Measurements from ENCODE around the gene SMG9. TPM values are rescaled to one million over a fixed set of nuclear protein-coding genes. Genes with fewer than 3 reads are reported as not detected.

Gene SMG9
- total and polyA plus RNA-seq, 2 donors from 2014 or later: 25.1 to 34.6 TPM

DNA sequence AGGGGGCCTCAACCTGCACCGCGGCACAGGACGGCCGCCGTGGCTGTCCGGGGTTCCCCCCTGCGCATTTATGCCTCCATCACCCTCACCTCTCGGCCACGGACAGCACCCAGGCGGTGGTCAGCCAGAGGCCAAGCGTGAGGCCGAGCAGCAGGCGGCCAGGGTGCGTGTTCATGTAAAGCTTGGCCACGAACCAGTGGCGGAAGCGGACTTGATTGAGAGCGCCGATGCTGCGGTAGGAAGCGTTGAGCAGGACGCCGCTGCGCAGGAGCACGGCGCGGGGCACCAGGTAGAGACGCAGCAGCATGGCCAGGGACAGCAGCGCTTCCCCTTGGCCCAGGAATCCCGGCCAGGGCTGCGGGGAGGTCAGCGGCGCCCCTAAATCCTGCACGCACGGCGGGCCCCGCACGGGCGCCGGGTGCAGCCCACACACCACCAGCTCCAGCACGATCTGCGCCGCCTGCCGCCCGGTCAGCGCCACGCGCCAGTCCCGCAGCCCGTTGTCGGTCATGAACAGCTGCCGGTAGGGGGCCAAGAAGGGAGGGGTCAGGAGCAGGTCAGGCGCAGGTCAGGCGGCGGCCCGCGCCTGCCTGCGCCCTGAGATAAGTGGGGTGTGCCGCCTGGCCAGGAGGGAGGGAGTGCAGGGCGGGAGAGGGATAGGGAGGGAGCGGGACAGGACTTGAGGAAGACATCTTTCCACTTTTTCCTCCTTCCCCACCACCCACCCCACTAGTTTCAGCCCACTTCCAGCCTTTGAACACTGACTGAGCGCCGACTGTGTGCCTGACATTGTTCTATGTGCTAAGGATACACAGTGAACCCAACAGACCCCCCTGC, 19.6 kb upstream of the SMG9 start:
- Histone ChIP-seq H3K4me3 (ENCODE audit: low read length in 3 of 3) (no peak overlapping the region), H3K9me3 (ENCODE audit: control insufficient read depth in 2 of 3, insufficient read depth in 1 of 3, low read length in 3 of 3) (no peaks in the 10 kb centered on the region), H3K27ac (ENCODE audit: low read depth in 2 of 2, low read length in 2 of 2) (no peak overlapping the region), H3K36me3 (ENCODE audit: control insufficient read depth in 2 of 3, insufficient read depth in 3 of 3, low read length in 3 of 3) (no peaks in the 10 kb centered on the region), H3K4me1 (ENCODE audit: control insufficient read depth in 2 of 3, insufficient read depth in 2 of 3, low read depth in 1 of 3, low read length in 3 of 3) (peaks cover 0 to 5% (median 0%) of the 10 kb centered on the region in 3 donors), H3K9ac (ENCODE audit: low read length in 3 of 3) (no peak overlapping the region), H3K27me3 (ENCODE audit: control insufficient read depth, insufficient read depth, low read length) (no peaks in the 10 kb centered on the region)
- TF ChIP-seq, protein P1, sequence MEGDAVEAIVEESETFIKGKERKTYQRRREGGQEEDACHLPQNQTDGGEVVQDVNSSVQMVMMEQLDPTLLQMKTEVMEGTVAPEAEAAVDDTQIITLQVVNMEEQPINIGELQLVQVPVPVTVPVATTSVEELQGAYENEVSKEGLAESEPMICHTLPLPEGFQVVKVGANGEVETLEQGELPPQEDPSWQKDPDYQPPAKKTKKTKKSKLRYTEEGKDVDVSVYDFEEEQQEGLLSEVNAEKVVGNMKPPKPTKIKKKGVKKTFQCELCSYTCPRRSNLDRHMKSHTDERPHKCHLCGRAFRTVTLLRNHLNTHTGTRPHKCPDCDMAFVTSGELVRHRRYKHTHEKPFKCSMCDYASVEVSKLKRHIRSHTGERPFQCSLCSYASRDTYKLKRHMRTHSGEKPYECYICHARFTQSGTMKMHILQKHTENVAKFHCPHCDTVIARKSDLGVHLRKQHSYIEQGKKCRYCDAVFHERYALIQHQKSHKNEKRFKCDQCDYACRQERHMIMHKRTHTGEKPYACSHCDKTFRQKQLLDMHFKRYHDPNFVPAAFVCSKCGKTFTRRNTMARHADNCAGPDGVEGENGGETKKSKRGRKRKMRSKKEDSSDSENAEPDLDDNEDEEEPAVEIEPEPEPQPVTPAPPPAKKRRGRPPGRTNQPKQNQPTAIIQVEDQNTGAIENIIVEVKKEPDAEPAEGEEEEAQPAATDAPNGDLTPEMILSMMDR (IDR thresholded peaks at IDR 0.05; ENCODE audit: borderline replicate concordance, extremely low read depth, insufficient read depth): peak; percentile 37
- intact Hi-C loops (cut with DNase I): no loop called here
- no peak for FAIRE-seq
- DNase-seq: peak in 4 of 5 donors; percentile 45 to 78 (median 67)

GRCh38 chr19:43773725-43774102, 19.0 kb upstream of the SMG9 start:
- FAIRE-seq: no peak
- no peak overlapping the region for H3K9ac ChIP-seq (ENCODE audit: low read length in 3 of 3)
- TF ChIP-seq, protein P1 (IDR thresholded peaks at IDR 0.05; ENCODE audit: borderline replicate concordance, extremely low read depth, insufficient read depth): no peak

DNA sequence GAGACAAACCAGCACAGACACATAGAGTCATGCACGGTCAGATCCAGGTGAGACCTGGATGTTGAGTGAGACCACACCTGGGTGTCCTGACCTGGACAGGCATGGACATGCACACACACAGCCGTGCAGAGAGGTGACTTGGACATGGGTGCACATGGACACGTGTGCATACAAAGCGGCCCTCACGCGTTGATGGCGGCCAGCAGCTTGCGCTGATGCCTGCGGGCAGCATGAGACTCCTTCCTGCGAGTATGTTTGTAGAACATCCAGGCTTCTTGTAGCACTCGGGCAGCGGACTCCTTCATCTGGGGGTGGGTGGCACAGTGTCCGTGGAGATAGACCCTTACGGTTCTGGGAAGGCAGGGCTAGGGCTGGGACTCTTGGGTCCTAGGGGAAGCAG, 14.5 kb upstream of the SMG9 start:
- H3K27ac ChIP-seq (ENCODE audit: low read depth in 2 of 2, low read length in 2 of 2): no peak overlapping the region
- no peak overlapping the region for H3K4me3 ChIP-seq (ENCODE audit: low read length in 3 of 3)
- intact Hi-C loops (cut with DNase I): no loop called here
- TF ChIP-seq, protein P1 (IDR thresholded peaks at IDR 0.05; ENCODE audit: borderline replicate concordance, extremely low read depth, insufficient read depth): no peak
- H3K9me3 ChIP-seq (ENCODE audit: control insufficient read depth in 2 of 3, insufficient read depth in 1 of 3, low read length in 3 of 3): no peaks in the 10 kb centered on the region
- H3K4me1 ChIP-seq (ENCODE audit: control insufficient read depth in 2 of 3, insufficient read depth in 2 of 3, low read depth in 1 of 3, low read length in 3 of 3): peaks cover 0 to 2% (median 0%) of the 10 kb centered on the region in 3 donors
- DNase-seq: no peak
- H3K27me3 ChIP-seq (ENCODE audit: control insufficient read depth, insufficient read depth, low read length): no peaks in the 10 kb centered on the region
- H3K9ac ChIP-seq (ENCODE audit: low read length in 3 of 3): no peak overlapping the region
- FAIRE-seq: no peak
- H3K36me3 ChIP-seq (ENCODE audit: control insufficient read depth in 2 of 3, insufficient read depth in 3 of 3, low read length in 3 of 3): no peaks in the 10 kb centered on the region

More at GRCh38 chr19:43773725-43774102, 19.0 kb upstream of the SMG9 start:
- H3K27me3 ChIP-seq (ENCODE audit: control insufficient read depth, insufficient read depth, low read length): no peaks in the 10 kb centered on the region
- no peaks in the 10 kb centered on the region for H3K9me3 ChIP-seq (ENCODE audit: control insufficient read depth in 2 of 3, insufficient read depth in 1 of 3, low read length in 3 of 3)
- no peak overlapping the region for H3K4me3 ChIP-seq (ENCODE audit: low read length in 3 of 3)
- DNase-seq: no peak
- H3K4me1 ChIP-seq (ENCODE audit: control insufficient read depth in 2 of 3, insufficient read depth in 2 of 3, low read depth in 1 of 3, low read length in 3 of 3): peaks cover 0 to 5% (median 0%) of the 10 kb centered on the region in 3 donors
- no peaks in the 10 kb centered on the region for H3K36me3 ChIP-seq (ENCODE audit: control insufficient read depth in 2 of 3, insufficient read depth in 3 of 3, low read length in 3 of 3)
- intact Hi-C loops (cut with DNase I): no loop called here
- no peak overlapping the region for H3K27ac ChIP-seq (ENCODE audit: low read depth in 2 of 2, low read length in 2 of 2)
